Fibroblast of skin of right biceps (primary cell): ENCODE results near the gene BEGAIN.

Source experiments
- DNase-seq: peaks from one replicate; pipeline ENCODE4 v3.0.0-alpha.2; 2013

The BEGAIN gene

GRCh38 chr14:100599981-100600380 lies 12.8 kb upstream of the BEGAIN start:
- DNase-seq, result no peak

DNA sequence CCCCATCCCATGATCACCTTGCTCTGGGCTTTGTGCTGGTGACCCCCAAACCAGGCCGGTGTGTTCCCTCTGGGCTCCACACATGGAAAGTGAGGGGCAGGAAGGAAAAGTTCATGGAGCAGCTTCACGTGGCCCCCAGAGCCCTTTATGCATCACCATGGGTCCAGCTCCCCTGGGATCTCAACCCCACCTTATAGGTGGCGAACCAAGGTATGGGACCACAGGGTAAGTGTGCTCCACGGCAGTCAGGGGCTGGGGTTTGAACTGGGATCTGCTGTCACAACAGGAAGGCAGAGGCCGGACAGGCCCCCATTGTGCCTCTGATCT lies 7.4 kb upstream of the BEGAIN start:
- DNase-seq, result no peak

- no peak for DNase-seq
Observed at GRCh38 chr14:100593751-100594624, 6.8 kb upstream of the BEGAIN start.

GRCh38 chr14:100592972-100593371 lies 5.8 kb upstream of the BEGAIN start:
- DNase-seq, result peak; percentile 13

GRCh38 chr14:100592461-100592891 lies 5.3 kb upstream of the BEGAIN start:
- no peak for DNase-seq

DNA sequence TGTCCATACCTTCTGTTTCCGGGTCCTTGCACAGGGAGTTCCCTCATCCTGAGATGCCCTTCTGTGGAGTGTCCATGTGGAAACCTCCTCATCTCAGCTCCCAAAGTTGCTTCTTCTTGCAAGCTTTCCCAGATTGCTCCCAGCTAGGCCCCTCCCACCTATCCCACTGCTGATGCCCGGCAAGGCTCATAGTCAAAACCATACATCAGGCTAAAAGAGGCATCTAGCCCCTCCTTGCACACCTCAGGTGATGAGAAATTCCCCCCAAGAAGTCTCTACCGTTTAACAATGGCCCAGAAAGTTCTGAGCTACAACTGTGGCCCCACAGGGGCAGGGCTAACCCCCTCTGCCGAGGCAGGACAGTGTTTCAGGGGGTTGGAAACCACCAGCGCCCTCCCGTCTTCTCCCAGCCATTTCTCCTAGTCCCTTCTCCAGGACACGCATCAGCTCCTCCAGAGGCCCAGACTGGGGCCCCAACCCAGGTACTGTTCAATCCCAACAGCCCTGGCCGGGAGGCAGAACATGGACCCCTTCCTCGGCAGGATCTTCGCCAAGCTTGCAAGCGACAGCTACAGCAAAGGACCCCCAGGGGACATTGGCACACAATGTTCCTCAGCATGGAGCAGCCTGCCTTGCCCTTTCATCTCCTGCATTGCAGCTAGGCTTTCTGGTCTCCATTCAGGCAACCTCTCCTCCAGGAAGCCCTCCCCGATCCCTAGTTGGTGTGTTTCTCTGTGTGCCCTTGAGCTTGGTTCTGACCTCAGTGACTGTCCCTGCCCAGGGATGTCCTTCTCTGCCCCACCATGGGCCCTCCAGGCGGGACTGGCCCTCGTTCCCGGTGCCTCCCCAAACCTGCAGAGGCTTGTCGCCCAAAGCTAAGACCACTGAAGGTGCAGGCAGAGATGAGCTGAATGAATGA lies 4.5 kb upstream of the BEGAIN start:
- no peak for DNase-seq

- no peak for DNase-seq
Observed at GRCh38 chr14:100590726-100591452, 3.7 kb upstream of the BEGAIN start.

DNA sequence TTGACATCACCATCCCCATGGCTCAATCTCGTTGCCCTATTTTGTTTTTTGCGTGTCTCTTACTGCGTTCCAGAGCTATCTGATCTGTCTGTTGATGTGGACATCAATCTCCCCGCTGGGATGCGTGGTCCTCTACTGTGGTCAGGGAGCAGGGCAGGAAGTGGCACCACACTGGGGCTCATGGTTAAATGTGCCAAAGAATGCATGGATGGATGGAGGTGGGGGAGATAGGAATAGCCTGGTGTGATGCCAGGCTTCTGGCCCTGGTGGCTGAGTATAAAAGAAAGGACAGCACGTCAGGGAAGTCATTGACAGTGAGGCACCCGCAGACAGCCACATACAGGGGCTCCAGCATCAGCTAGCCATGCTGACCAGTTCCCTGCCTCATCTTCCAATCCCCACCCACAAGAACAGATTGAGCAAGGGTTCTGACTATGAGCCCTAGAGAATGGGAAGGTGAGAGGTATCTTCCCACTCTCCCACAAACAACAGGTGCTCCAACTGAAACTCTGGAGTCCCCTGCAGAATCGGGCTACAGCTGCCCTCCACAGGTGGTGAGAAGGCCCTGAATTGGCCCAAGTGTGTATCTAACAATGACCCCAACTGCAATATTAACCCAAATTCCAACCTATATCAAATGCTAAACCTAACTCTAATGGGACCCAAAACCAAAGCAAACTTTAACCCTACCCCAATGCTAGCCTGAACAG lies 2.7 kb upstream of the BEGAIN start:
- no peak for DNase-seq

DNA sequence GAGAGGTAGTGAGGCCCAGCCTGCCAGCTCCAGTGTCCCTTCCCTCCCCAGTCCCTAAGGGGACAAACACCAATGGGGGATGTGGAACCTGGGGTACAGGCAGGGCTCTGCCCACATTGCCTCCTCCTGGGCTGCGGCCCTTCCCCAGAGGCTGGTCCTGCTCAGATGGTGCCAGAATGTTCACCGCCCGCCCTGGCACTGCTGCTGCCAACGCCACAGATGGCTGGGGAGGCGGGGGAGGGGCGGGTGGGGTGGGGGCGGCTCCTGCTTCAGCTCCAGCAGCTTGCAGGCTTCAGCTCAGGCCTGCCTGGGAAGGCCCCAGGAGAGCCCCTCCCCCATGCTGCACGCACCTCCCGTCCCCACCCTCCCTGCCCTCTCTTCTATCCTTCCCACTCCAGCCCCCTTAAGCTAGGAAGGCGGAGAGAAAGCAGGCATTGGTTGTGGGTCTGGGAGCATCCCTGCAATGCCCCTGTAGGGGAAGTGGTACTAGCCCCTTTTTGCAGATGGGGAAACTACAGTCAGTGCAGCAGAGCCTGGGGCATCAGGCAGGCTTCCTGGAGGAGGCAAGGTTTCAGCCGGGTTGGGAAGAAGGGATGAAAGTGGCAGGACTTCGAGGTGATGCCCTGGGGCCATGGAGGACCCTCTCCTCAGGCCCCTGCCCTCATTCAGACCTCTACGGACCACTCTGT lies 2.0 kb upstream of the BEGAIN start:
- no peak for DNase-seq

- DNase-seq, result no peak
Observed at GRCh38 chr14:100588671-100589070, 1.5 kb upstream of the BEGAIN start.

DNA sequence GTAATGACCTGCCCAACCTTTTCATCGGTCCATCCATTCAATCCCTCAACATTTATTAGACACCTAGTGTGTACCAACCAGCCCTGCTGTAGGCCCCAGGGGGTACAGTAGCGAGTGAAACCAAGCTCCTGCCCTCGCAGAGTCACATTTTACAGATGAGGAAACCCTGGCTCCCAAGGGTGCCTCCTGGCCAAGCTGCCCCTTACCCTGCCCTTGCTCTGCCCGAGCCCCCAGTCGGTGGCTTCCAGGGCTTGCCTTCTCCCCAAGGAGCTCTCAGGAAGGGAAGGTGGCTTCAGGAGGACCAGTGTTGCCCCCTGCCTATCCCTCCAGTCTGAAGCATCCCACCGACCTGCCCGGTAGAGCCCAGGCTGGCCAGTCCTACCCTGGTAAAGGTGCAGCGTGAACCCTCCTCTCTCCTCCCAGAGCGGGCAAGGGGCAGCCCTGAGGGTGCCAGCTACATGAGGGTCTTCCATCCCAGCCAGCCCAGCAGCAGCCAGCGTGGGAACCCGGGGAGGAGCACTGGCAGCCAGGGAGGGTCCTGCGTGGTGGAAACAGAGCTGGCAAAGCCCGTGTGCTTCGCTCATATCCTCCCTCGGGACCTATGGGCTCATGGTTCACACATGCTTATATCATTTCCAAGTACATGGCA lies 670 bp upstream of the BEGAIN start:
- DNase-seq, result peak; percentile 4

GRCh38 chr14:100586403-100587085 lies 673 bp downstream of the BEGAIN start:
- DNase-seq, result peak; percentile 8

GRCh38 chr14:100586153-100586402 lies 1.1 kb downstream of the BEGAIN start:
- no peak for DNase-seq

DNA sequence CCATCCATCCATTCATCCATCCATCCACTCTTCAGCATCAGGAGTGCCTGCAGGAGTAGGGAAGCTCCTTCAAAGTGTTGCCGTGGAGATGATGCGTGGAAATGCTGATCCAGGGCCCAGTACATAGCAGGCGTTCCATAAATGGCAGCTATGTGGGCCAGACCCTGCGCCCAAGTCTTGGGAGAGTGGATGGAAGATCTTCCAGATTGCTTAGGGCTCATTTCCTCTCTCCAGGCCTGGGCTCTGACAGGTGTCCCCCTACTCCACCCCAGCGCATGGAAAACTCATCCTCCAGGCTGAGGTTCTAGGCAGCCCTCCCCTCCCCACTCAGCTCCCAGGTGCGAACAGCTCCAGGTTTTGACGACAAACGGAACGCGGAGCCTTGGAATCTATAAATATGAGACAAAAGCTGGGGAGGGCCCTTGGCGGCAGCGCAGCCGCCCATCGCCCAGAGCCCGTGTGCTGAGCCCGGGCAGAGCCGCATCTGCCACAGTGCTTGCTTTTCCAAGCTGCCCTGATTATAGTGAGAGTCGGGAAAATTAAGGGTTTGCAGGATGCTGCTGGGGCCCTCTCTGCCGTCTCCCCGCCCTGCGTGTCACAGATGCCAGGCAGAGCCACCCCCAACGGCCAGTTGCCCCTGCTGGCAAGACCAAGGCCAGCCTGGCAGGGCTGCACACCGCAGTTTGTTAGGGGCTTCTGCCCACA lies 1.6 kb downstream of the BEGAIN start:
- DNase-seq, result no peak

DNA sequence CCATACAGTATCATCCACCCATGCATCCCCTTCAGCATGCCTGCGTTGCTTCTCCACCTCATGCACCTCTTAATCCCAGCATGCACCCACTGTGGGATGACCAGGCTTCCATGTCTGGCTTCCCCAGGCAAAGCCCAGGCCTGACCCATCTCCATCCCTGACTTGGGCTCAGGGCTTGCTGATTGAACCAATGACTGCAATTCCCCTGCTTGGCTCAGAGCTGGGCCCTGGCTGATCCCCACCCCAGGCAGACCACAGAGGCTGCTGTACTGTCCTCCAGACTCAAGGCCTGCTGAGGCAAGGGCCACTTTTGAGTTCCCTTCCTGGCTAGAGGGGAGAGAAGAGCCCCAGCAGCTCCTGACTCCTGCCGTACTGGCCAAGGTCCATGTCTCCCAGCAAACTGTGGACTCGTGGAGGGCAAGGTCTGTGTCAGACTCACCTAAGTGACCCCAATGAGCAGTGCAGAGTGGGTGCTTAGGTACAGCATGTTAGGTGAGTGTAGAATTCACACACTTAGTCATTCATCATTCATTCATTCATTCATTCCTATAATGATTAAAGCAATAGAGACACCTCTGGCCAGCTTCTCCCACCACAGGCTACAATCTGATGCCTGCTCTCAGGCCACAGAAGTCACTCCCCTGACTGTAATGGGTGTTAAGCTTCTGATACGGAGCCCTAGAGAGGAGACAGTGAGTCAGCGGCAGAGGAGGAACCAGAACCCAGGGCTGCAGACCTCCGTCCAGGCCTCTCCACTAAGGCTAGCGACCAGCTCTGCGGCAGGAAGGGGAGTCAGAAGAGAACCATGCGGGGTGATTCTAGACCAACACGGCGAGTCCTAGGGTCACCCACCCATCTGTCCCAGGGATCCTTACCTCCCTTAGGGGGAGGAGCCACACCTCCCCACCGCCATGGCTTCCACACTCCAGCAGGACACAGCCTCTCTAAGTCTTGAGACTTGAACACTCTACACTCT lies 2.9 kb downstream of the BEGAIN start:
- DNase-seq, result no peak

DNA sequence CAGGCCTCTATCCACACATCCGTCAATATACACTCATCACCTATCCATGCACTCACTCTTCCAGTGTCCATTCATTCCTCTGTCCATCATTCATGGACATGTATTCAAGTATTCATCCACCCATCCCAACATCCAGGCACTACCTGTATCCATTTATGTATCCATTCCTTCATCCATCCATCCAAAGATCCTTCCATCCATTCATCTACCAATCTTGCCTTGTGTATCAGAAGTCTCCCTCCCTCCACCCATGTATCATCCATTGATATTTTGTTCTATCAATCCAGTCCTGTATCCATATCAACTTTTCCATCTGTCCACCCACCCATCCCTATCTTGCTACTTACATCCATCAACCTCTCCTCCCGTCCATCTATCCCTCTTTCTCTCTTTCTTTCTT lies 4.0 kb downstream of the BEGAIN start:
- no peak for DNase-seq

GRCh38 chr14:100582496-100583165 lies 4.6 kb downstream of the BEGAIN start:
- no peak for DNase-seq
